HUES64 (cell line): ENCODE data around the gene KNOP1.
"Not testable (repeated sequence)": the region's sequence is repeated elsewhere in the genome, so short reads cannot be mapped to it uniquely, and the experiment has no call there.

Experiments
- H3K27ac ChIP-seq: 2 replicates; pipeline ENCODE4 v1.7.0; 2013; ENCODE audit warnings: low read depth, low read length, inconsistent platforms
- H3K27me3 ChIP-seq: 2 replicates; pipeline ENCODE4 v1.6.1; 2013; ENCODE audit warnings: mild to moderate bottlenecking, low read length; ENCODE audit not compliant: insufficient read depth
- H3K36me3 ChIP-seq: 2 replicates; pipeline ENCODE4 v1.6.1; 2013; ENCODE audit warnings: mild to moderate bottlenecking, low read length; ENCODE audit not compliant: insufficient read depth
- H3K4me1 ChIP-seq: 2 replicates; pipeline ENCODE4 v1.6.1; 2013; ENCODE audit warnings: mild to moderate bottlenecking, low read length, moderate library complexity; ENCODE audit not compliant: insufficient read depth
- H3K4me3 ChIP-seq: 2 replicates; pipeline ENCODE4 v1.5.1; 2013; ENCODE audit warnings: mild to moderate bottlenecking, low read length, moderate library complexity
- H3K9ac ChIP-seq: 2 replicates; pipeline ENCODE4 v1.6.1; 2013; ENCODE audit warnings: mild to moderate bottlenecking, low read depth, low read length
- H3K9me3 ChIP-seq: 2 replicates; pipeline ENCODE4 v1.6.1; 2013; ENCODE audit warnings: low read depth, low read length; ENCODE audit not compliant: insufficient read depth
- WGBS: fragments of 150-250, 120-280 bp; methylation state at CpG from one replicate; pipeline ENCODE4 v1.1.7; 2013; ENCODE audit warnings: missing lambda C conversion rate; 5-methylcytosine and 5-hydroxymethylcytosine counted together

Gene KNOP1

GRCh38 chr16:19677402-19677801 is 40.6 kb downstream of the KNOP1 start:
- no peaks in the 10 kb centered on the region for H3K27me3 ChIP-seq
- no peak overlapping the region for H3K4me3 ChIP-seq
- no peaks in the 10 kb centered on the region for H3K4me1 ChIP-seq
- no peak overlapping the region for H3K27ac ChIP-seq
- WGBS = 92% methylated on average over 7 of the region's 7 CpGs
- H3K9ac ChIP-seq = no peak overlapping the region
- peaks cover 12% of the 10 kb centered on the region for H3K36me3 ChIP-seq
- no peaks in the 10 kb centered on the region for H3K9me3 ChIP-seq

GRCh38 chr16:19674485-19674884 is 43.5 kb downstream of the KNOP1 start:
- H3K4me3 ChIP-seq = no peak overlapping the region
- no peak overlapping the region for H3K27ac ChIP-seq
- H3K36me3 ChIP-seq = peaks cover 20% of the 10 kb centered on the region
- no peaks in the 10 kb centered on the region for H3K4me1 ChIP-seq
- WGBS = 96% methylated on average over 2 of the region's 5 CpGs
- H3K9ac ChIP-seq = no peak overlapping the region
- H3K27me3 ChIP-seq = no peaks in the 10 kb centered on the region
- H3K9me3 ChIP-seq = no peaks in the 10 kb centered on the region

- Histone ChIP-seq H3K27ac (no peak overlapping the region), H3K27me3 (no peaks in the 10 kb centered on the region), H3K36me3 (peaks cover 26% of the 10 kb centered on the region), H3K9me3 (no peaks in the 10 kb centered on the region), H3K9ac (no peak overlapping the region), H3K4me3 (no peak overlapping the region), H3K4me1 (no peaks in the 10 kb centered on the region)
- 96% methylated on average over 4 of the region's 4 CpGs for WGBS
Observed at GRCh38 chr16:19672378-19672777, 45.6 kb downstream of the KNOP1 start.

- Histone ChIP-seq H3K27ac (no peak overlapping the region), H3K36me3 (peaks cover 18% of the 10 kb centered on the region), H3K4me1 (no peaks in the 10 kb centered on the region; the same call in 1 of the 2 replicates), H3K9ac (no peak overlapping the region), H3K27me3 (no peaks in the 10 kb centered on the region), H3K9me3 (no peaks in the 10 kb centered on the region), H3K4me3 (no peak overlapping the region)
- 69% methylated on average over 3 of the region's 3 CpGs for WGBS
Observed at GRCh38 chr16:19666477-19666876, 51.5 kb downstream of the KNOP1 start.

- WGBS = 96% methylated on average over 3 of the region's 3 CpGs
- H3K9me3 ChIP-seq, H3K4me1 ChIP-seq, H3K27ac ChIP-seq, H3K9ac ChIP-seq, H3K27me3 ChIP-seq, H3K4me3 ChIP-seq: not testable (repeated sequence)
- H3K36me3 ChIP-seq = peaks cover 13% of the 10 kb centered on the region
Observed at GRCh38 chr16:19665313-19665712, 52.7 kb downstream of the KNOP1 start.

GRCh38 chr16:19664166-19664565 is 53.9 kb downstream of the KNOP1 start:
- WGBS = 95% methylated on average over 6 of the region's 6 CpGs
- H3K36me3 ChIP-seq = peaks cover 9% of the 10 kb centered on the region

GRCh38 chr16:19662351-19662750 is 55.7 kb downstream of the KNOP1 start:
- peaks cover 7% of the 10 kb centered on the region; the same call in 1 of the 2 replicates for H3K36me3 ChIP-seq
- no peaks in the 10 kb centered on the region for H3K27me3 ChIP-seq
- no peaks in the 10 kb centered on the region; the same call in 1 of the 2 replicates for H3K4me1 ChIP-seq
- no peak overlapping the region for H3K9ac ChIP-seq
- no peak overlapping the region for H3K4me3 ChIP-seq
- H3K27ac ChIP-seq = peak overlapping the region; percentile 42; the same call in 1 of the 2 replicates
- H3K9me3 ChIP-seq = no peaks in the 10 kb centered on the region
- WGBS = 48% methylated on average over 7 of the region's 7 CpGs

More at GRCh38 chr16:19664166-19664565, 53.9 kb downstream of the KNOP1 start:
- Histone ChIP-seq H3K4me1 (no peaks in the 10 kb centered on the region; the same call in 1 of the 2 replicates), H3K9me3 (no peaks in the 10 kb centered on the region), H3K9ac (no peak overlapping the region), H3K27me3 (no peaks in the 10 kb centered on the region), H3K4me3 (no peak overlapping the region), H3K27ac (no peak overlapping the region)

- H3K36me3 ChIP-seq = peaks cover 16% of the 10 kb centered on the region; the same call in 1 of the 2 replicates
- no peaks in the 10 kb centered on the region for H3K27me3 ChIP-seq
- H3K4me1 ChIP-seq = no peaks in the 10 kb centered on the region; the same call in 1 of the 2 replicates
- H3K9me3 ChIP-seq = no peaks in the 10 kb centered on the region
- 83% methylated on average over 1 of the region's 1 CpG for WGBS
- no peak overlapping the region for H3K4me3 ChIP-seq
- no peak overlapping the region for H3K9ac ChIP-seq
- H3K27ac ChIP-seq = no peak overlapping the region
Observed at GRCh38 chr16:19660432-19660831, 57.6 kb downstream of the KNOP1 start.

- Histone ChIP-seq H3K9me3 (no peaks in the 10 kb centered on the region), H3K4me3 (no peak overlapping the region), H3K4me1 (no peaks in the 10 kb centered on the region; the same call in 1 of the 2 replicates), H3K9ac (no peak overlapping the region), H3K27me3 (no peaks in the 10 kb centered on the region), H3K27ac (no peak overlapping the region), H3K36me3 (peaks cover 24% of the 10 kb centered on the region)
- WGBS = 89% methylated on average over 1 of the region's 1 CpG
Observed at GRCh38 chr16:19659554-19659953, 58.5 kb downstream of the KNOP1 start.

- H3K9me3 ChIP-seq = no peaks in the 10 kb centered on the region
- H3K27ac ChIP-seq = no peak overlapping the region
- H3K27me3 ChIP-seq = no peaks in the 10 kb centered on the region
- WGBS = 91% methylated on average over 4 of the region's 4 CpGs
- H3K4me1 ChIP-seq = no peaks in the 10 kb centered on the region; the same call in 1 of the 2 replicates
- peaks cover 42% of the 10 kb centered on the region for H3K36me3 ChIP-seq
- H3K4me3 ChIP-seq = no peak overlapping the region
- H3K9ac ChIP-seq = no peak overlapping the region
Observed at GRCh38 chr16:19657831-19658230, 60.2 kb downstream of the KNOP1 start.

GRCh38 chr16:19655242-19655777 is 62.7 kb downstream of the KNOP1 start:
- H3K27me3 ChIP-seq = no peaks in the 10 kb centered on the region
- no peak overlapping the region for H3K4me3 ChIP-seq
- peaks cover 52% of the 10 kb centered on the region for H3K36me3 ChIP-seq
- 94% methylated on average over 9 of the region's 9 CpGs for WGBS
- no peaks in the 10 kb centered on the region for H3K4me1 ChIP-seq
- H3K27ac ChIP-seq = no peak overlapping the region
- no peaks in the 10 kb centered on the region for H3K9me3 ChIP-seq
- no peak overlapping the region for H3K9ac ChIP-seq

- H3K36me3 ChIP-seq = peaks cover 62% of the 10 kb centered on the region
- no peak overlapping the region for H3K4me3 ChIP-seq
- no peaks in the 10 kb centered on the region for H3K4me1 ChIP-seq
- 96% methylated on average over 9 of the region's 9 CpGs for WGBS
- H3K27me3 ChIP-seq = no peaks in the 10 kb centered on the region
- no peak overlapping the region for H3K27ac ChIP-seq
- H3K9me3 ChIP-seq = no peaks in the 10 kb centered on the region
- no peak overlapping the region for H3K9ac ChIP-seq
Observed at GRCh38 chr16:19654147-19654546, 63.9 kb downstream of the KNOP1 start.
